ENCODE data around the gene CNOT6. TPM values are rescaled to one million over a fixed set of nuclear protein-coding genes. Genes with fewer than 3 reads are reported as not detected.
A peak's percentile ranks its signal among the peaks of the same experiment; 100 is the strongest.

The CNOT6 gene
- total RNA-seq, 4 donors from 2014 or later, result 14.6 to 20.0 (median 19.3) TPM

GRCh38 chr5:180613814-180614188 lies 119.6 kb downstream of the CNOT6 start:
- intact Hi-C loops (cut with DNase I; ENCODE audit: low total_unique reads) (no loop called here), in situ Hi-C loops (cut with MboI; ENCODE audit: low pct_ligation_motif_present in 1 of 4, low pct_unique_long_range_greater_than_20kb in 1 of 4, low sequenced_read_pairs in 3 of 4) (no loop called here)
- TF ChIP-seq CTCF (IDR thresholded peaks at IDR 0.05) (no peak), EP300 (IDR thresholded peaks at IDR 0.05; ENCODE audit: low read depth) (no peak), POLR2AphosphoS5 (IDR thresholded peaks at IDR 0.05) (no peak), POLR2A (IDR thresholded peaks at IDR 0.05) (no peak)
- WGBS, 2 donors (ENCODE audit: low coverage in 1 of 2), result 88% methylated on average over 8 of the region's 11 CpGs; no CpG with 5 or more reads in 1 of the 2 donors
- Histone ChIP-seq H3K27ac (no peak overlapping the region), H3K9me3 (no peaks in the 10 kb centered on the region), H3K4me1 (peaks cover 0 to 4% (median 2%) of the 10 kb centered on the region in 4 donors), H3K4me3 (no peak overlapping the region), H3K36me3 (no peaks in the 10 kb centered on the region), H3K27me3 (peaks cover 6% of the 10 kb centered on the region)
- no peak for DNase-seq

GRCh38 chr5:180618487-180618828 lies 124.3 kb downstream of the CNOT6 start:
- 18 to 20% methylated on average over 2 to 9 of the region's 15 CpGs for WGBS, 2 donors (ENCODE audit: low coverage in 1 of 2)
- Histone ChIP-seq H3K36me3 (no peaks in the 10 kb centered on the region), H3K27ac (no peak overlapping the region), H3K9me3 (no peaks in the 10 kb centered on the region), H3K4me1 (peaks cover 0 to 4% (median 2%) of the 10 kb centered on the region in 4 donors), H3K4me3 (peak overlapping the region in 1 of 4 donors; percentile 36), H3K27me3 (peaks cover 21% of the 10 kb centered on the region)
- in situ Hi-C loops (cut with MboI; ENCODE audit: low pct_ligation_motif_present in 1 of 4, low pct_unique_long_range_greater_than_20kb in 1 of 4, low sequenced_read_pairs in 3 of 4), result no loop called here
- no peak for DNase-seq
- intact Hi-C loops (cut with DNase I; ENCODE audit: low total_unique reads), result no loop called here
- TF ChIP-seq EP300 (IDR thresholded peaks at IDR 0.05; ENCODE audit: low read depth) (no peak), POLR2AphosphoS5 (IDR thresholded peaks at IDR 0.05) (no peak), POLR2A (IDR thresholded peaks at IDR 0.05) (no peak), CTCF (IDR thresholded peaks at IDR 0.05) (no peak)

DNA sequence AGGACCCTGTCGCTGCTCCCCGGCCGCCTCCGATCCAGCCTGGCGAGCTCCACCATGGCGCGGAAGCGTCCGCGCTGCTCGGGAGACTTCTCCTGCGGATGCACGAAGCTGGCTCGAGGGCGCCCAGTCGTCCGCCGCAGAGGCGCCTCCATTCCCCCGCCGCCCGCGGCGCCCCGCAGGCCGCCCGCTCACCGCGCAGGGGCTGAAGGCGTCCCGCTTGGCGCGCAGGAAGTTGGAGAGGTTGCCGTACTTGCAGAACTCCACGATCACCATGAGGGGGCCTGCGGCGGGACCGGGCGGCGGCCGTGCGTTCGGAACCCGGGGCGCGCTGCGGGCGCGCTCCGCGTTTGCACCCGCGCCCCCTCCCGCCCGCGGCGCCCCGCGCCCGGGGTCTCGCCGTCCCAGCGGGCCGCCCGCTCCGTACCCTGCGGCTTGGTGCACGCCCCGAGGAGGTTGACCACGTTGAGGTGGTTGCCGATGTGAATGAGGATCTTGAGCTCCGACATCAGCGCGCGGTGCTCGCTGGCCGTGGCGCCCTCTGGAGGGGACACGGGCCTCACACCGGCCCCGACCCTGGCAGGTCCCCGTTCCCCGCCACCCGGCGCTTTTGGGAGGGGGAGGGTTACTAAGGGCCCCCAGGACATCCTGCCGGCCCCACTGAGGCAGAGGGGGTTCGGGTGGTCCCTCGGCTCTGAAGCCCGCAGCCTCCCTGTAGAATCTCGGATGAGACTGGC lies 124.8 kb downstream of the CNOT6 start:
- DNase-seq, result no peak

GRCh38 chr5:180619563-180619915 lies 125.4 kb downstream of the CNOT6 start:
- 85% methylated on average over 22 of the region's 22 CpGs; no CpG with 5 or more reads in 1 of the 2 donors for WGBS, 2 donors (ENCODE audit: low coverage in 1 of 2)
- Histone ChIP-seq H3K27ac (no peak overlapping the region), H3K36me3 (no peaks in the 10 kb centered on the region), H3K27me3 (peaks cover 21% of the 10 kb centered on the region), H3K4me3 (no peak overlapping the region), H3K9me3 (no peaks in the 10 kb centered on the region), H3K4me1 (peaks cover 0 to 4% (median 2%) of the 10 kb centered on the region in 4 donors)
- no peak for DNase-seq
- in situ Hi-C loops (cut with MboI; ENCODE audit: low pct_ligation_motif_present in 1 of 4, low pct_unique_long_range_greater_than_20kb in 1 of 4, low sequenced_read_pairs in 3 of 4), result no loop called here
- TF ChIP-seq POLR2AphosphoS5 (IDR thresholded peaks at IDR 0.05) (no peak), EP300 (IDR thresholded peaks at IDR 0.05; ENCODE audit: low read depth) (no peak), CTCF (IDR thresholded peaks at IDR 0.05) (no peak), POLR2A (IDR thresholded peaks at IDR 0.05) (no peak)
- intact Hi-C loops (cut with DNase I; ENCODE audit: low total_unique reads), result no loop called here

More for the DNA sequence above, 124.8 kb downstream of the CNOT6 start:
- H3K9me3 ChIP-seq, result no peaks in the 10 kb centered on the region
- no peak overlapping the region for H3K27ac ChIP-seq
- no peaks in the 10 kb centered on the region for H3K36me3 ChIP-seq
- intact Hi-C loops (cut with DNase I; ENCODE audit: low total_unique reads) (no loop called here), in situ Hi-C loops (cut with MboI; ENCODE audit: low pct_ligation_motif_present in 1 of 4, low pct_unique_long_range_greater_than_20kb in 1 of 4, low sequenced_read_pairs in 3 of 4) (no loop called here)
- no peak for TF ChIP-seq EP300 (IDR thresholded peaks at IDR 0.05; ENCODE audit: low read depth)
- TF ChIP-seq POLR2A (IDR thresholded peaks at IDR 0.05), result no peak
- no peak for TF ChIP-seq CTCF (IDR thresholded peaks at IDR 0.05)
- no peak for TF ChIP-seq POLR2AphosphoS5 (IDR thresholded peaks at IDR 0.05)
- 22% methylated on average over 77 of the region's 90 CpGs; no CpG with 5 or more reads in 1 of the 2 donors for WGBS, 2 donors (ENCODE audit: low coverage in 1 of 2)
- H3K4me3 ChIP-seq, result peak overlapping the region in 2 of 4 donors; percentile 27 to 36
- peaks cover 21% of the 10 kb centered on the region for H3K27me3 ChIP-seq
- peaks cover 0 to 4% (median 2%) of the 10 kb centered on the region in 4 donors for H3K4me1 ChIP-seq

All from transverse colon (tissue), 4 donors.